ENCODE data around the gene GNG7. TPM values are rescaled to one million over a fixed set of nuclear protein-coding genes. Genes with fewer than 3 reads are reported as not detected.
"Not testable (repeated sequence)": the region's sequence is repeated elsewhere in the genome, so short reads cannot be mapped to it uniquely, and the experiment has no call there.

Gene GNG7
- total RNA-seq, 4 donors from 2014 or later, result 0.57 to 3.8 (median 1.6) TPM

GRCh38 chr19:2623798-2624197 lies 78.7 kb downstream of the GNG7 start:
- Histone ChIP-seq H3K27me3 (no peaks in the 10 kb centered on the region), H3K9me3 (no peaks in the 10 kb centered on the region), H3K4me1 (peaks cover 13 to 75% (median 37%) of the 10 kb centered on the region in 3 donors), H3K4me3 (no peak overlapping the region), H3K36me3 (no peaks in the 10 kb centered on the region), H3K27ac (peak overlapping the region in 3 of 4 donors; percentile 1 to 87 (median 82))
- intact Hi-C loops (cut with DNase I), result loop anchor here (10.0 kb wide), 1 partner anchor 339 kb away; the partner anchor contains the start of gene PEAK3
- no peak for TF ChIP-seq POLR2A (IDR thresholded peaks at IDR 0.05)
- TF ChIP-seq CTCF (IDR thresholded peaks at IDR 0.05), result no peak
- WGBS, 2 donors, result 88 to 96% methylated on average over 11 to 12 of the region's 12 CpGs
- no peak for DNase-seq

GRCh38 chr19:2622371-2622961 lies 80.0 kb downstream of the GNG7 start:
- intact Hi-C loops (cut with DNase I), result loop anchor here (10.0 kb wide), 1 partner anchor 338 kb away; the partner anchor contains the start of gene PEAK3
- H3K9me3 ChIP-seq, DNase-seq, H3K36me3 ChIP-seq, H3K4me3 ChIP-seq, H3K27me3 ChIP-seq: not testable (repeated sequence)
- Histone ChIP-seq H3K27ac (peak overlapping the region in 2 of 4 donors; percentile 49 to 77), H3K4me1 (peaks cover 13 to 79% (median 41%) of the 10 kb centered on the region in 3 donors)
- WGBS, 2 donors, result 80% methylated on average over 22 to 34 of the region's 40 CpGs

- intact Hi-C loops (cut with DNase I), result no loop called here
- no peak for DNase-seq
- Histone ChIP-seq H3K4me3 (no peak overlapping the region), H3K4me1 (peaks cover 6 to 66% (median 30%) of the 10 kb centered on the region in 3 donors), H3K27ac (peak overlapping the region in 2 of 4 donors; percentile 51 to 85), H3K27me3 (no peaks in the 10 kb centered on the region), H3K9me3 (no peaks in the 10 kb centered on the region), H3K36me3 (no peaks in the 10 kb centered on the region)
- WGBS, 2 donors, result 69 to 80% methylated on average over 6 of the region's 6 CpGs
- no peak for TF ChIP-seq POLR2A (IDR thresholded peaks at IDR 0.05)
- no peak for TF ChIP-seq CTCF (IDR thresholded peaks at IDR 0.05)
Measured at GRCh38 chr19:2619076-2619475, 83.4 kb downstream of the GNG7 start.

- H3K27me3 ChIP-seq, result no peaks in the 10 kb centered on the region
- intact Hi-C loops (cut with DNase I), result no loop called here
- 33 to 43% methylated on average over 10 of the region's 10 CpGs for WGBS, 2 donors
- peaks cover 6 to 66% (median 34%) of the 10 kb centered on the region in 3 donors for H3K4me1 ChIP-seq
- TF ChIP-seq CTCF (IDR thresholded peaks at IDR 0.05) (no peak), POLR2A (IDR thresholded peaks at IDR 0.05) (no peak)
- no peaks in the 10 kb centered on the region for H3K9me3 ChIP-seq
- H3K4me3 ChIP-seq, result no peak overlapping the region
- H3K27ac ChIP-seq, result peak overlapping the region in 2 of 4 donors; percentile 20 to 51
- DNase-seq, result no peak
- H3K36me3 ChIP-seq, result no peaks in the 10 kb centered on the region
Measured at GRCh38 chr19:2618611-2619010, 83.9 kb downstream of the GNG7 start.

GRCh38 chr19:2617393-2618165 lies 84.9 kb downstream of the GNG7 start:
- Histone ChIP-seq H3K27me3 (no peaks in the 10 kb centered on the region), H3K27ac (peak overlapping the region in 2 of 4 donors; percentile 50 to 51), H3K36me3 (no peaks in the 10 kb centered on the region), H3K4me3 (no peak overlapping the region), H3K4me1 (peaks cover 6 to 68% (median 35%) of the 10 kb centered on the region in 3 donors), H3K9me3 (no peaks in the 10 kb centered on the region)
- no peak for DNase-seq
- intact Hi-C loops (cut with DNase I), result no loop called here
- WGBS, 2 donors, result 83 to 86% methylated on average over 11 of the region's 11 CpGs
- TF ChIP-seq CTCF (IDR thresholded peaks at IDR 0.05) (no peak), POLR2A (IDR thresholded peaks at IDR 0.05) (no peak)
